OCI-LY7 (cell line): Measurements from ENCODE around the gene FBXL15.

ENCODE experiments used
- EZH2phosphoT487 ChIP-seq: fragments of 200-600 bp; sonication (generic); IDR thresholded peaks from 2 replicates; pipeline ENCODE4 v1.6.1; 2018; ENCODE audit warnings: low read depth, borderline replicate concordance, mild to moderate bottlenecking, mixed run types, antibody characterized with exemption, low read length, moderate library complexity, mixed read lengths
- TF ChIP-seq, protein P1 (sequence below): fragments of 200-600 bp; sonication (generic); conservative IDR thresholded peaks from 2 replicates; pipeline ENCODE4 v1.5.1; 2014; ENCODE audit warnings: mild to moderate bottlenecking, antibody characterized with exemption, low read length, moderate library complexity, mixed read lengths

DNA sequence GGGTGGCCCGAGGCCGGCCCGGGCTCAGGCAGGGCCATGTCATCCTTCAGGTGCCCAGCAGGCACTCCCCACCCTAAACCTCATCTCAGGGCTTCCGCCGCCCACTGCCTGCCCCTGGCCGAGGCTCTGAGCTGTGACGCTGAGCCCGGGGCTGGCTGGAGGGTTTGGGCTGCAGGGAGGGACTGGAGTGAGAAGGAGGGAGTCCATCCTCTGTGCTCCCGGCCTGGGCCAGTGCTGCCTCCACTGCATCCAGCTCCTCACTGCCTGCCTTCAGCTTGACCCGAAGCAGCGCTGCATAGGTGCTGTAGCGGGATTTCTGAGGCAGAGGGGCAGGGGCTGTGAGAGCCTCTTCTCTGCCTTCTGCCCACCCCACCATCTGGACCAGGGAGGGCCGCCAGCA is 17.5 kb upstream of the FBXL15 start:
- TF ChIP-seq, protein P1, sequence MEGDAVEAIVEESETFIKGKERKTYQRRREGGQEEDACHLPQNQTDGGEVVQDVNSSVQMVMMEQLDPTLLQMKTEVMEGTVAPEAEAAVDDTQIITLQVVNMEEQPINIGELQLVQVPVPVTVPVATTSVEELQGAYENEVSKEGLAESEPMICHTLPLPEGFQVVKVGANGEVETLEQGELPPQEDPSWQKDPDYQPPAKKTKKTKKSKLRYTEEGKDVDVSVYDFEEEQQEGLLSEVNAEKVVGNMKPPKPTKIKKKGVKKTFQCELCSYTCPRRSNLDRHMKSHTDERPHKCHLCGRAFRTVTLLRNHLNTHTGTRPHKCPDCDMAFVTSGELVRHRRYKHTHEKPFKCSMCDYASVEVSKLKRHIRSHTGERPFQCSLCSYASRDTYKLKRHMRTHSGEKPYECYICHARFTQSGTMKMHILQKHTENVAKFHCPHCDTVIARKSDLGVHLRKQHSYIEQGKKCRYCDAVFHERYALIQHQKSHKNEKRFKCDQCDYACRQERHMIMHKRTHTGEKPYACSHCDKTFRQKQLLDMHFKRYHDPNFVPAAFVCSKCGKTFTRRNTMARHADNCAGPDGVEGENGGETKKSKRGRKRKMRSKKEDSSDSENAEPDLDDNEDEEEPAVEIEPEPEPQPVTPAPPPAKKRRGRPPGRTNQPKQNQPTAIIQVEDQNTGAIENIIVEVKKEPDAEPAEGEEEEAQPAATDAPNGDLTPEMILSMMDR = no peak
- TF ChIP-seq EZH2phosphoT487 = no peak
